ENCODE results near the gene PUDP. TPM values are rescaled to one million over a fixed set of nuclear protein-coding genes. Genes with fewer than 3 reads are reported as not detected.

Gene PUDP
- total RNA-seq, 2 donors from 2014 or later, result 19.4 to 37.2 TPM

DNA sequence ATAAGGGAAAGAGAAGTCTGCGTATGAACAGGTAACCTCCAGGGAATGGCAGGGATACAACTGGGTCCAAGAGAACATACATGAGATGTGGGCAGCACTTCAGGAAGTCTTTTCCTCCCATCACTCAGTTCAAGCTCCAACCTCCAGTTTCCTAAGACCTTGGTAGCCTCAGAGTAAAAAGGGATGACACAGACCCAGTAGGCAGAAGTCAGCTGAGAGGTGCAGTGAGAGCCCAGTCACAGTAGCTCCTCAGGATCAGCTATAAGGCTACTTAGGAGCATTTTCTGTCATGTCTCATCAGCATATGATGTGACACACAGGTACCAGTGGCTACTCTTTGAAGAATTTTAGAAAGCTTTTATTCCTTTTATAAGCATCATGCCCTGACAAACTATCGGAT is 13.0 kb downstream of the PUDP start:
- no peaks in the 10 kb centered on the region for H3K27me3 Mint-ChIP-seq (ENCODE audit: insufficient read depth)
- no peak overlapping the region for H3K4me3 Mint-ChIP-seq
- no peaks in the 10 kb centered on the region for H3K4me1 ChIP-seq (ENCODE audit: control insufficient read depth, insufficient read depth, low read length)
- TF ChIP-seq CTCF (conservative IDR thresholded peaks at IDR 0.05), result no peak
- peaks cover 10% of the 10 kb centered on the region for H3K36me3 Mint-ChIP-seq (ENCODE audit: low read depth)
- H3K9me3 ChIP-seq (ENCODE audit: control insufficient read depth, low read length), result no peaks in the 10 kb centered on the region
- H3K4me1 Mint-ChIP-seq, result peaks cover 25% of the 10 kb centered on the region
- WGBS, 2 experiments (ENCODE audit: insufficient coverage in 1 of 2, insufficient read length in 1 of 2), result 100% methylated on average over 2 of the region's 2 CpGs; no CpG with 5 or more reads in 1 of the 2 experiments
- H3K36me3 ChIP-seq (ENCODE audit: control insufficient read depth, insufficient read depth, low read length), result no peaks in the 10 kb centered on the region
- H3K27ac ChIP-seq (ENCODE audit: low read depth, low read length), result no peak overlapping the region
- DNase-seq, result no peak
- H3K9ac ChIP-seq (ENCODE audit: extremely low read depth, low read length, poor library complexity, severe bottlenecking), result no peak overlapping the region
- no peaks in the 10 kb centered on the region for H3K27me3 ChIP-seq (ENCODE audit: control insufficient read depth, insufficient read depth, low read length, poor library complexity, severe bottlenecking)
- no peaks in the 10 kb centered on the region for H3K9me3 Mint-ChIP-seq
- H3K4me3 ChIP-seq (ENCODE audit: low read length), result no peak overlapping the region
- no peak overlapping the region for H3K27ac Mint-ChIP-seq

GRCh38 chrX:7133050-7133440 is 14.9 kb downstream of the PUDP start:
- Mint-ChIP-seq H3K36me3 (ENCODE audit: low read depth) (peaks cover 11% of the 10 kb centered on the region), H3K4me1 (peaks cover 29% of the 10 kb centered on the region), H3K9me3 (no peaks in the 10 kb centered on the region), H3K4me3 (no peak overlapping the region), H3K27me3 (ENCODE audit: insufficient read depth) (no peaks in the 10 kb centered on the region), H3K27ac (peak overlapping the region; percentile 91)
- DNase-seq, result peak; percentile 48
- H3K4me1 ChIP-seq (ENCODE audit: control insufficient read depth, insufficient read depth, low read length), result no peaks in the 10 kb centered on the region
- TF ChIP-seq CTCF (conservative IDR thresholded peaks at IDR 0.05), result no peak
- no peaks in the 10 kb centered on the region for H3K36me3 ChIP-seq (ENCODE audit: control insufficient read depth, insufficient read depth, low read length)
- no peaks in the 10 kb centered on the region for H3K27me3 ChIP-seq (ENCODE audit: control insufficient read depth, insufficient read depth, low read length, poor library complexity, severe bottlenecking)
- H3K9me3 ChIP-seq (ENCODE audit: control insufficient read depth, low read length), result no peaks in the 10 kb centered on the region
- H3K9ac ChIP-seq (ENCODE audit: extremely low read depth, low read length, poor library complexity, severe bottlenecking), result no peak overlapping the region
- H3K4me3 ChIP-seq (ENCODE audit: low read length), result no peak overlapping the region
- peak overlapping the region; percentile 49 for H3K27ac ChIP-seq (ENCODE audit: low read depth, low read length)
- WGBS, 2 experiments (ENCODE audit: insufficient coverage in 1 of 2, insufficient read length in 1 of 2), result 73 to 78% methylated on average over 5 to 8 of the region's 8 CpGs

GRCh38 chrX:7132335-7133049 is 15.5 kb downstream of the PUDP start:
- H3K4me1 Mint-ChIP-seq, result peaks cover 29% of the 10 kb centered on the region
- no peak overlapping the region for H3K4me3 ChIP-seq (ENCODE audit: low read length)
- H3K4me1 ChIP-seq (ENCODE audit: control insufficient read depth, insufficient read depth, low read length), result no peaks in the 10 kb centered on the region
- no peak overlapping the region for H3K4me3 Mint-ChIP-seq
- H3K9me3 Mint-ChIP-seq, result no peaks in the 10 kb centered on the region
- peak; percentile 86 for TF ChIP-seq CTCF (conservative IDR thresholded peaks at IDR 0.05)
- H3K27me3 ChIP-seq (ENCODE audit: control insufficient read depth, insufficient read depth, low read length, poor library complexity, severe bottlenecking), result no peaks in the 10 kb centered on the region
- 77 to 100% methylated on average over 1 to 3 of the region's 3 CpGs for WGBS, 2 experiments (ENCODE audit: insufficient coverage in 1 of 2, insufficient read length in 1 of 2)
- peak overlapping the region; percentile 91 for H3K27ac Mint-ChIP-seq
- no peaks in the 10 kb centered on the region for H3K27me3 Mint-ChIP-seq (ENCODE audit: insufficient read depth)
- no peak overlapping the region for H3K9ac ChIP-seq (ENCODE audit: extremely low read depth, low read length, poor library complexity, severe bottlenecking)
- H3K36me3 Mint-ChIP-seq (ENCODE audit: low read depth), result peaks cover 7% of the 10 kb centered on the region
- H3K9me3 ChIP-seq (ENCODE audit: control insufficient read depth, low read length), result no peaks in the 10 kb centered on the region
- DNase-seq, result peak; percentile 86
- H3K36me3 ChIP-seq (ENCODE audit: control insufficient read depth, insufficient read depth, low read length), result no peaks in the 10 kb centered on the region
- H3K27ac ChIP-seq (ENCODE audit: low read depth, low read length), result peak overlapping the region; percentile 49
